ENCODE measurements around the gene GRB7. TPM values are rescaled to one million over a fixed set of nuclear protein-coding genes. Genes with fewer than 3 reads are reported as not detected.
A peak's percentile ranks its signal among the peaks of the same experiment; 100 is the strongest.
"Not testable (repeated sequence)": the region's sequence is repeated elsewhere in the genome, so short reads cannot be mapped to it uniquely, and the experiment has no call there.

The GRB7 gene
- total RNA-seq, 2 donors from 2014 or later = 3.1 to 3.9 TPM

- H3K27ac Mint-ChIP-seq = no peak overlapping the region
- DNase-seq (ENCODE audit: low spot score in 2 of 2) (no peak), ATAC-seq (peak; percentile 28 to 51)
- no peaks in the 10 kb centered on the region for H3K36me3 Mint-ChIP-seq
- no peaks in the 10 kb centered on the region for H3K9me3 Mint-ChIP-seq
Observed at GRCh38 chr17:39722965-39723848, 14.5 kb upstream of the GRB7 start.

- DNase-seq (ENCODE audit: low spot score in 2 of 2) (no peak), ATAC-seq (no peak)
- peaks cover 2 to 13% of the 10 kb centered on the region in 2 donors for H3K36me3 Mint-ChIP-seq
- H3K9me3 Mint-ChIP-seq = no peaks in the 10 kb centered on the region
- H3K27ac Mint-ChIP-seq = no peak overlapping the region
Observed at GRCh38 chr17:39724731-39725130, 13.0 kb upstream of the GRB7 start.

GRCh38 chr17:39725923-39726322, 11.8 kb upstream of the GRB7 start:
- peak overlapping the region in 1 of 2 donors; percentile 76 for H3K27ac Mint-ChIP-seq
- not testable (repeated sequence) for DNase-seq (ENCODE audit: low spot score in 2 of 2)

GRCh38 chr17:39726617-39727016, 11.1 kb upstream of the GRB7 start:
- Mint-ChIP-seq H3K27ac (peak overlapping the region in 1 of 2 donors; percentile 76), H3K9me3 (no peaks in the 10 kb centered on the region), H3K36me3 (peaks cover 5 to 17% of the 10 kb centered on the region in 2 donors)
- DNase-seq (ENCODE audit: low spot score in 2 of 2) (no peak), ATAC-seq (no peak)

More at GRCh38 chr17:39725923-39726322, 11.8 kb upstream of the GRB7 start:
- peaks cover 5 to 17% of the 10 kb centered on the region in 2 donors for H3K36me3 Mint-ChIP-seq
- H3K9me3 Mint-ChIP-seq, ATAC-seq: not testable (repeated sequence)

GRCh38 chr17:39727556-39727955, 10.2 kb upstream of the GRB7 start:
- ATAC-seq (no peak), DNase-seq (ENCODE audit: low spot score in 2 of 2) (no peak)
- Mint-ChIP-seq H3K27ac (no peak overlapping the region), H3K9me3 (no peaks in the 10 kb centered on the region), H3K36me3 (peaks cover 5 to 17% of the 10 kb centered on the region in 2 donors)

- DNase-seq (ENCODE audit: low spot score in 2 of 2) (no peak), ATAC-seq (no peak)
- Mint-ChIP-seq H3K9me3 (no peaks in the 10 kb centered on the region), H3K36me3 (peaks cover 5 to 17% of the 10 kb centered on the region in 2 donors), H3K27ac (peak overlapping the region; percentile 92 to 96)
Observed at GRCh38 chr17:39729280-39729851, 8.4 kb upstream of the GRB7 start.

- DNase-seq (ENCODE audit: low spot score in 2 of 2) = peak; percentile 96 to 98
- no peaks in the 10 kb centered on the region for H3K9me3 Mint-ChIP-seq
- peak; percentile 96 for ATAC-seq
- peaks cover 5 to 17% of the 10 kb centered on the region in 2 donors for H3K36me3 Mint-ChIP-seq
- H3K27ac Mint-ChIP-seq = peak within 1 kb of the TSS; percentile 92 to 96
Observed at GRCh38 chr17:39730095-39730921, 7.4 kb upstream of the GRB7 start, which contains the start of gene MIEN1. Gene MIEN1, minus strand, starts transcription at chr17:39730532. Its CDS starts 37 bp downstream, at chr17:39730495.

- H3K27ac Mint-ChIP-seq = no peak overlapping the region
- H3K36me3 Mint-ChIP-seq = peaks cover 5 to 17% of the 10 kb centered on the region in 2 donors
- no peak for ATAC-seq
- DNase-seq (ENCODE audit: low spot score in 2 of 2) = no peak
- no peaks in the 10 kb centered on the region for H3K9me3 Mint-ChIP-seq
Observed at GRCh38 chr17:39732586-39732985, 5.2 kb upstream of the GRB7 start.

GRCh38 chr17:39735882-39736281, 1.9 kb upstream of the GRB7 start:
- DNase-seq (ENCODE audit: low spot score in 2 of 2) = no peak
- Mint-ChIP-seq H3K36me3 (no peaks in the 10 kb centered on the region), H3K27ac (no peak overlapping the region)

GRCh38 chr17:39736319-39737165, 1.2 kb upstream of the GRB7 start:
- H3K27ac Mint-ChIP-seq = no peak overlapping the region
- no peak for ATAC-seq
- no peak for DNase-seq (ENCODE audit: low spot score in 2 of 2)
- H3K36me3 Mint-ChIP-seq = no peaks in the 10 kb centered on the region
- H3K9me3 Mint-ChIP-seq = no peaks in the 10 kb centered on the region

More at GRCh38 chr17:39735882-39736281, 1.9 kb upstream of the GRB7 start:
- no peaks in the 10 kb centered on the region for H3K9me3 Mint-ChIP-seq
- ATAC-seq = no peak

- DNase-seq (ENCODE audit: low spot score in 2 of 2) (no peak), ATAC-seq (no peak)
- Mint-ChIP-seq H3K9me3 (no peaks in the 10 kb centered on the region), H3K27ac (no peak overlapping the region), H3K36me3 (no peaks in the 10 kb centered on the region)
Observed at GRCh38 chr17:39737206-39737759, 455 bp upstream of the GRB7 start.

- peak; percentile 71 to 99 for ATAC-seq
- H3K9me3 Mint-ChIP-seq = no peaks in the 10 kb centered on the region
- H3K27ac Mint-ChIP-seq = peak overlapping the region in 1 of 2 donors; percentile 37
- peak; percentile 39 to 76 for DNase-seq (ENCODE audit: low spot score in 2 of 2)
- H3K36me3 Mint-ChIP-seq = no peaks in the 10 kb centered on the region
Observed at GRCh38 chr17:39738568-39738901, 797 bp downstream of the GRB7 start.

- H3K36me3 Mint-ChIP-seq = no peaks in the 10 kb centered on the region
- no peaks in the 10 kb centered on the region for H3K9me3 Mint-ChIP-seq
- ATAC-seq (peak in 1 of 2 donors; percentile 30), DNase-seq (ENCODE audit: low spot score in 2 of 2) (no peak)
- H3K27ac Mint-ChIP-seq = peak overlapping the region in 1 of 2 donors; percentile 37
Observed at GRCh38 chr17:39738983-39739884, 1.5 kb downstream of the GRB7 start.

- H3K9me3 Mint-ChIP-seq = no peaks in the 10 kb centered on the region
- DNase-seq (ENCODE audit: low spot score in 2 of 2) (no peak), ATAC-seq (no peak)
- H3K27ac Mint-ChIP-seq = no peak overlapping the region
- no peaks in the 10 kb centered on the region for H3K36me3 Mint-ChIP-seq
Observed at GRCh38 chr17:39739885-39740356, 2.2 kb downstream of the GRB7 start.

Data from activated naive CD4-positive, alpha-beta T cell treated with anti-CD3 and anti-CD28 coated beads, Interleukin-2, amount 50 U/mL, for 72 hours (primary cell).